NCI-H510A treated with DMSO at 0.1 percent for 48 hours (cell line): ENCODE measurements around the gene GPC6.

Source experiments
- DNase-seq: peaks from one replicate; lab custom pipeline; 2025; lab: John Stamatoyannopoulos, UW

Gene GPC6

DNA sequence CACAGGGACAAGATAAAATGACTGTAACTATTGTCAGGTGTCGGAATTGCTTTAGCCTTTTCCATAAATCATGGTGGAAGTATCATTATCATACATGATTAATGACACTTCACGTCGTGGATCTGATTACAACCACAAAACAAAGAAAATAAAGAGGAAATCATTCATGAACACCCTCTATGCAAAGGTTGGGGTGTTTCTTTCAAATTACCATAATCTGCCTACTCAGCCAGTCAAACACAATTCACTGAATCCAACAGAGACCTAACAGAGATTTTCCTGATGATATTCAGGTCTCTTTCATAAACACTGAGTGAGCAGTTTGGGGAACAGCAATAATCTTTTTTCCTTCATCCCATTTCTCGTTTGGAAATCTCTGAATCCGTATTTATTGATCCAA, 627.3 kb downstream of the GPC6 start:
- no peak for DNase-seq

GRCh38 chr13:93857126-93857525, 630.5 kb downstream of the GPC6 start:
- DNase-seq, result no peak

DNA sequence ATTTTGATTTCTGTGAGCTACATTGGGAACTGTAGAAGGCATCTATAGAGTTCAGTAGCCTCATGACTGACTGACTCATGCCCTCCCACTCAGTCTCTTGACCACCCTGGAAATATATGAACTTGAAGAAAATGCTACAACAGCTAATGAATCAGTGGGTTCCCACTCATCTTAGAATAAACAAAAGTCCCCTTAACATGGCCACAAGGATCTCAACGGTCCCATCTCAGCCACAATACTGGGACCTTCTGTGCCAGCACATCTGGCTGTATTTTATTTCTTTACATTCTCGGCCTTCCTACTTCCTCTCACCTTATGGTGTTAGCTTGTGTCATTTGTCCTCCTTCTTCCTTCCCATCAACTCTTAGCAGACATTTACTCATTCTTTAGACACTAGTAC, 633.1 kb downstream of the GPC6 start:
- no peak for DNase-seq

DNA sequence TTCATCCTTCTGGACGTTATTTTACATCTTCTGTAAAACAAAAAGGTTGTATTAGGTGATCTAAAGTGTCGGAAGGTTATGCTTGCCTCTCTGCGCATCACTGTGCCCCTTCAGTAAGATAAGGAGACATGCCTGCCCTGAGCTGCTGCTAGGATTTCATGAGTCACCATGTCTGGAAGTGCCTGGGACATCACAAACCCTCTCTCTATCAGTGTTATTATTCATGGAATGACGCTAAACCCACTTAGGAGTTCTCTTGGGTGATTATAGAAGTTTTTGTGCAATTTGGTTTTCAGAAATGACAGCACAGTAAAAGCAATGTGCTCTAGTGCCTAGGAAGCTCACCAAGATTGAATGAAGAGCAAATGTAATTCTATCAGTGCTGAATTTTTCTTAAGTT, 635.2 kb downstream of the GPC6 start:
- no peak for DNase-seq

DNA sequence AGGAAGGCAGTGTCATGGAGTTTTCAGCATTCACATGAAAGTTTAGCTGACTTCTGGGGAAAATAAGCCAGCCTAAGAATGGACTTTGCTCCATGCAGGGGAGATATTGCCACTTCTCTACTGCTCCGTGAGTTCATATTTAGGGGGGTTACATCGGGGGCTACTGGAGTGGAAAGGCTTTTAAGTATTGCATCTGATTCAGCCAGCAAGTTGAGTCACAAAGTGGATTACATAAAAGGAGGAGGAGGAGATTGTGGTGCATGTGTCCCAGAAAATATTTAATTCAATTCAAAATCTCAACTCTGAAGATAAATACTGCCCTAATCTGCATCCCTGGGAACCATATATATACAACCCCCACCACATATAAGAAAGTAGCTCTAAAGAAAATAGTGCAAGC, 635.7 kb downstream of the GPC6 start:
- DNase-seq, result no peak

DNA sequence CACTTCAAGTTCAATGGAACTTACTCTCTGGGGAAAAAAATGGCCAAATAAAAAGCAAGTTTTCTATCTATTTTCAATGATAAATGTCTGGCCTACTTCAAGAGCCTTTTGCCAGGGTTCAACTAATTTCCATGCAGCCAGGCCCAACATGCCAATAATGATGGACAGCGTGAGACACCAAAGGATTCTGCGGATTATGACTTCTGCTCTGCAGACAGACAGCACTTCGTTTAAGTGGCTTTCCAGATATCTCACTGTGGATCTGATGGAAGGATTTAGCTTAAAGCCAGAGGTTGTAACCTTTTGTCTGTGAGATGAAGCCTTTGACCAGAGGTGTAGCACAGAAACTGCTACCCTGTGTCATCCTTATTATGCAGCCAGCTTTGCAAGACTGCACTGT, 638.6 kb downstream of the GPC6 start:
- no peak for DNase-seq

DNA sequence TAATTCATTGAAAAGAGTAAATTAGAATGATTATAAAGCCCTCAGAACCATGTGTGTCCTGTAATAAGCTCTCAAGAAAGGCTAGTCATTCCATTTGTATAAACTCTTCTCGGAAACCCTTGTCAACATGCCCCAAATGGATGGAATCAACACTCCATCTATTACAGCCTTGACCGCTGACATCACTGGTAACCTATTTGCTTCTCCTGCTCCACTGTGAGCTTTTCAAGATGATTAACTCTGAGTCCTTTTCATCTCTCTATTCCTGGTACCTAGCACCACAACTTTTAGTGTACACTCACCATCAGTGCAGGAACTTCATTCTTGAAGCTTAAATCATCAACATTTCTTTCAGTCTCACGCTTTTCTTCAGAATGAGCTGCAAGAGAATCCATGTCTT, 640.9 kb downstream of the GPC6 start:
- no peak for DNase-seq

GRCh38 chr13:93872376-93872775, 645.8 kb downstream of the GPC6 start:
- DNase-seq, result no peak

DNA sequence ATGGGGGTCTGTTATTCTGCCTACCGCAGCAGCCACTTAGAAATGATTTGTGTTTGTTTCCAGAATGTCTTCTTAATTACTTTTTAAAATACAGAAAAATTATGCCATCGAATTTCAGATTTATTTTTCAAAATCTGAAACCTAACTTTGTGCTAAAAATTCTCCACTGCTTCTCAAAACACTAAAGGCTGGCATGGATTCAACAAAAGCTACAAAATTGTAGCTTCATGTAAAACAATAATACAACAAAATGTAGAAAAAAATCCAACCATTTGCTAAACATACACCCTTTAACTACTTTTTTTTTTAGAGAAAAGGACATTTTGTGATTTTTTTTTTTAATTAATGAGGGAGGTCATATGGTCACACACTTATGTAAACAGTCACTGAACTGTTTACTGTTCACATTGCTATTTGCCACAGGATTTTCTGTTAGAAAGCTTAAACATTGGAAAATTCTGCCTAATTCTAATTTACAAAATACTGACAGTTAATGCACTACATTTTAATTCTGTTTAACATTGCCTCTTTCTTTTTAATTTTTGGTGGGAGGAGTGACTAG, 646.3 kb downstream of the GPC6 start:
- no peak for DNase-seq

DNA sequence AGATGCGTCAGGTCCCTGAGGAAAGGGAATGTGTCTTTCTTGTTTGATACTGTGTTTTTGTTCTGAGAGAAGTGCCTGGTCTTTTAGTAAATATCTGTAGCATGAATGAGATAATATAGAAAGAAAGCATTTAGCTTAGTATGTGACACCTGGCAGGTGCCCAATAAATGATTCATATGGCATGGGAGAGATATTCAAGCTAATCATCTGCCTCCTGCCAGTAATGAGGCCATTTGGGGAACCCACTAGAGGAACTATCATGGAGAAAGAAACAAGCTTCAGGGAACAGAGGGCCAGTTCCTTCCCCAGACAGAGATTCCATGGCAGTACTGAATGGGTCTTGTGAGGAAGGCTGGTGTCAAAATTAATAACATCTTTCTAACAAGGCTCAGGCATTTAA, 648.9 kb downstream of the GPC6 start:
- no peak for DNase-seq

GRCh38 chr13:93876236-93876635, 649.6 kb downstream of the GPC6 start:
- no peak for DNase-seq

GRCh38 chr13:93878675-93879074, 652.1 kb downstream of the GPC6 start:
- no peak for DNase-seq

DNA sequence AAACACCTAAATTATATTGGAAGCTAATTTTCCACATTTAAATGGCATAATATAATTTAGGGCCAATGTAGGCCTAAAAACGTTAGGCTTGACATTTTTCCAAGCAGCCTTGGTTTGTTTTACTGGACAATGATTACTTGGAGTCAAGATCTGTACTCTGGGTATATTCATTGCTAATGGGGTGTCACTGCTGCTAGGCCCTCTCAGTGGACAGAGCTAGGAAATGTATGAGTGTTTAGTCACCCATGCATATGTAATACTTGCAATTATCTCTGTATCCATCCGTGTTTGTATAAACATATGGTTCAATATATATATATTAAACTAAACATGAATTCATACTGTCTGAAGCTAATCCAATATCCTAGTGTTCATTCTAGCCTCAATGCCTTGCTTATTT, 654.8 kb downstream of the GPC6 start:
- DNase-seq, result no peak

DNA sequence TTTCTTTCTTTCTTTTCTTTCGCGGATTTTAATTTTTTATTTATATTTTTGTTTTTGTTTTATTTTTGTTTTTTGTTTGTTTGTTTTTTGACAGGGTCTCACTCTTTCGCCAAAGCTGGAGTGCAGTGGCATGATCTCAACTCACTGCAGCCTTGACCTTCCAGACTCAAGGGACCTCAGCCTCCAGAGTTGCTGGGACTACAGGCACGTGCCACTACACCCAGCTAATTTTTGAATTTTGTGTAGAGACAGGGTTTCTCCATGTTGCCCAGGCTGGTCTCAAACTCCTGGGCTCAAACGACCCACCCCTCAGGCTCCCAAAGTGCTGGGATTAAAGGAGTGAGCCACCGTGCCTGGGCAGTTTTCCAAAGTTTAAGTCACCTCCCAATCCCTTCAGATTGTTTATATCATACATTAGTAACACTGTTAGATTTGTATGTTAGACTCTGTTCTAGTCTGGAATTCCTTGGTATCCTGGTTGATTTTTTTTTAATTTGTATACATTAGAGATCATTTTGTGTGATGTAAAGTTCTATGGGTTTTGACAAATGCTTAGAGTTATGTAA, 655.6 kb downstream of the GPC6 start:
- DNase-seq, result no peak

- no peak for DNase-seq
These were observed 662.9 kb downstream of the GPC6 start for GRCh38 chr13:93889430-93889951.

GRCh38 chr13:93899981-93900380, 673.4 kb downstream of the GPC6 start:
- DNase-seq, result no peak

GRCh38 chr13:93900731-93901130, 674.1 kb downstream of the GPC6 start:
- DNase-seq, result no peak

- DNase-seq, result no peak
These were observed 677.3 kb downstream of the GPC6 start for GRCh38 chr13:93903909-93904308.

DNA sequence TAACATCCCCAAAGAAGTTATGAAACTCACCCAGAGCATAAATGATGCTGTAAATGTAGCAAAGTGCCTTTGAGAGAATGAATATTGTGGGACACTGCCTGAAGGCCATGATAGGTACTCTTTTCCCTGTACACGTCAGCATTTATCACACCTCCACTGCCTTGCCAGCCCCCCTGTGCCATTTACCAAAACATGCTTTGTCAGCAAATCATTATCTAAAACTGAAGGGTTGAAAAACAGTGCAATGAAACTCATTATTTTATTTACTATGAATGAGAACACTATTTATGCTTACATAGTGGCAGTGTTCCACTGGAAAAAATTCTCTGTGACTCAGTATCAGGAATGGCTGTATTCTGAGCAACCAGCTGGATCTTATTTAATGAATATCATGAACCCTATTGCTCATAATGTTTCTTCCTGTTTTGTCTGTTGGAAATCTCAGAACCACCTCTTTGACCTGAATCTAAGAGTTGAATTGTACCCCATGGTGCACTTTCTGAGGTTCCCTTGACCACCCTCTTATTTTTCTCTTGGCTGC, 688.7 kb downstream of the GPC6 start:
- DNase-seq, result no peak

GRCh38 chr13:93922063-93922855, 695.7 kb downstream of the GPC6 start:
- no peak for DNase-seq

GRCh38 chr13:93925990-93926389, 699.4 kb downstream of the GPC6 start:
- no peak for DNase-seq

GRCh38 chr13:93926425-93926824, 699.8 kb downstream of the GPC6 start:
- no peak for DNase-seq

GRCh38 chr13:93927431-93927830, 700.8 kb downstream of the GPC6 start:
- no peak for DNase-seq
